ENCODE data around the gene DNLZ.

Gene DNLZ

GRCh38 chr9:136345281-136346156 lies 18.0 kb downstream of the DNLZ start:
- Histone ChIP-seq H3K4me1 (ENCODE audit: insufficient read depth, insufficient read length) (peaks cover 38% of the 10 kb centered on the region), H3K36me3 (ENCODE audit: insufficient read depth, insufficient read length, low read length) (peaks cover 36% of the 10 kb centered on the region), H3K4me3 (ENCODE audit: insufficient read length, low read depth) (no peak overlapping the region), H3K27me3 (ENCODE audit: insufficient read depth, insufficient read length) (no peaks in the 10 kb centered on the region), H3K9ac (ENCODE audit: insufficient read length, low read depth) (peak overlapping the region; percentile 68), H3K9me3 (ENCODE audit: insufficient read depth, low read length) (no peaks in the 10 kb centered on the region; the same call in 1 of the 2 replicates)
- DNase-seq (ENCODE audit: low read depth, low spot score) = no peak
- TF ChIP-seq YY1 (IDR thresholded peaks at IDR 0.05; ENCODE audit: insufficient read depth, insufficient read length) = no peak

DNA sequence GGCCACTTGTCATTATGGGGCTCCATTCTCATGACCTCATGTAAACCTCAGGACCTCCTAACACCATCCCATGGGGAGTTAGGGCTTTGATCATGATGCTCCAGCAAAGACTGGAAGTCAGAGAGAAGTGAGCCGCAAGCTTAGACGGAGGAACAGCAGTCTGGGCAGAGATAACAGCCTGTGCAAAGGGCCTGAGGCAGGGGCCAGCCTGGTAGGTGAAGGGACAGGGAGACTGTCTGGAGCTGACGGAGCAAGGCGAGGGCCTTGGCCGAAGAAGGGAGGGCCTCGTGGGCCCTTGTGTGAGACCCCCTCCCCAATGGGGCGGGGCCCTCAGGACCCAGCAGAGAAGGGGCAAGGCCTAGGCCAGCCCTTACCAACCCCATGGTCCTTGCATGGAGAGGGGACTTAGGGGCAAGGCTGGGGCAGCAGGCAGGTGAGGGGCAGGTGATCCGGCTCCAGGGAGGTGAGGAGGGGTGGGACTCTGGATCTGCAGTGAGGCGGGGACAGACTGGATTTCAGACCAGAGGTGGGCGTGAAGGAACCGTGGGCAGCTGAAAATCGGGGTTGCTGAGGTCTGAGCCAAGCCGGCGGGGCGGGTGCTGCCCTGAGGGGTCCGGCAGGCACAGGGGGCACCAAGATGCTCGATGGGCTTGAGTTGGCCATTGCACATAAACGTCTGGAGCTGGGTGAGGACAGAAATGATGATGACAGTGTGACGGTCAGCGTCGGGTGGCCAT lies 18.8 kb downstream of the DNLZ start:
- DNase-seq (ENCODE audit: low read depth, low spot score) = no peak
- H3K4me1 ChIP-seq (ENCODE audit: insufficient read depth, insufficient read length) = peaks cover 42% of the 10 kb centered on the region
- no peaks in the 10 kb centered on the region for H3K27me3 ChIP-seq (ENCODE audit: insufficient read depth, insufficient read length)
- peaks cover 44% of the 10 kb centered on the region for H3K36me3 ChIP-seq (ENCODE audit: insufficient read depth, insufficient read length, low read length)
- no peaks in the 10 kb centered on the region for H3K9me3 ChIP-seq (ENCODE audit: insufficient read depth, low read length)
- no peak for TF ChIP-seq SUZ12 (IDR thresholded peaks at IDR 0.05; ENCODE audit: extremely low read depth, insufficient read depth, insufficient read length)
- no peak for TF ChIP-seq ZNF274 (IDR thresholded peaks at IDR 0.05; ENCODE audit: low read depth, low read length)
- TF ChIP-seq YY1 (IDR thresholded peaks at IDR 0.05; ENCODE audit: insufficient read depth, insufficient read length) = no peak
- peak overlapping the region; percentile 68 for H3K9ac ChIP-seq (ENCODE audit: insufficient read length, low read depth)
- H3K4me3 ChIP-seq (ENCODE audit: insufficient read length, low read depth) = no peak overlapping the region

DNA sequence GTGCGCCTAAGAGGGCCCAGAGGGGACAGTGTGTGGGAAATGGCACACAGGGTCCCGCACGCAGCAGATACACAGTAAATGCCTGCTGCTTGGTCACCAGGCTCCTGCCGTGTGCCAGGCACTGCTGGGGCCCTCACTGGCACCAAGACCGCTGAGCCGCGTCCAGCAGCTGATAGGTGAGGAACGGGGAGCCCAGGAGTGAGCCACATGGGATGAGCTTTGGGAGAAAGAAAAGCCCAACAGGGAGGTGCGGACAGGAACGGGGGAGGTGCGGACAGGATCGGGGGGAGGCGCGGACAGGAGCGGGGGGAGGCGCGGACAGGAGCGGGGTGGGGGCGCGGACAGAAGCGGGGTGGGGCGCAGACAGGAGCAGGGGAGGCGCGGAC lies 19.7 kb downstream of the DNLZ start:
- Histone ChIP-seq H3K9me3 (ENCODE audit: insufficient read depth, low read length) (no peaks in the 10 kb centered on the region), H3K36me3 (ENCODE audit: insufficient read depth, insufficient read length, low read length) (peaks cover 41% of the 10 kb centered on the region), H3K4me1 (ENCODE audit: insufficient read depth, insufficient read length) (peaks cover 45% of the 10 kb centered on the region), H3K4me3 (ENCODE audit: insufficient read length, low read depth) (no peak overlapping the region), H3K27me3 (ENCODE audit: insufficient read depth, insufficient read length) (no peaks in the 10 kb centered on the region), H3K9ac (ENCODE audit: insufficient read length, low read depth) (peak overlapping the region; percentile 64)
- DNase-seq (ENCODE audit: low read depth, low spot score) = no peak
- TF ChIP-seq ZNF274 (IDR thresholded peaks at IDR 0.05; ENCODE audit: low read depth, low read length) (no peak), SUZ12 (IDR thresholded peaks at IDR 0.05; ENCODE audit: extremely low read depth, insufficient read depth, insufficient read length) (no peak), YY1 (IDR thresholded peaks at IDR 0.05; ENCODE audit: insufficient read depth, insufficient read length) (no peak)

GRCh38 chr9:136343121-136343883 lies 20.2 kb downstream of the DNLZ start:
- H3K4me1 ChIP-seq (ENCODE audit: insufficient read depth, insufficient read length) = peaks cover 49% of the 10 kb centered on the region

DNA sequence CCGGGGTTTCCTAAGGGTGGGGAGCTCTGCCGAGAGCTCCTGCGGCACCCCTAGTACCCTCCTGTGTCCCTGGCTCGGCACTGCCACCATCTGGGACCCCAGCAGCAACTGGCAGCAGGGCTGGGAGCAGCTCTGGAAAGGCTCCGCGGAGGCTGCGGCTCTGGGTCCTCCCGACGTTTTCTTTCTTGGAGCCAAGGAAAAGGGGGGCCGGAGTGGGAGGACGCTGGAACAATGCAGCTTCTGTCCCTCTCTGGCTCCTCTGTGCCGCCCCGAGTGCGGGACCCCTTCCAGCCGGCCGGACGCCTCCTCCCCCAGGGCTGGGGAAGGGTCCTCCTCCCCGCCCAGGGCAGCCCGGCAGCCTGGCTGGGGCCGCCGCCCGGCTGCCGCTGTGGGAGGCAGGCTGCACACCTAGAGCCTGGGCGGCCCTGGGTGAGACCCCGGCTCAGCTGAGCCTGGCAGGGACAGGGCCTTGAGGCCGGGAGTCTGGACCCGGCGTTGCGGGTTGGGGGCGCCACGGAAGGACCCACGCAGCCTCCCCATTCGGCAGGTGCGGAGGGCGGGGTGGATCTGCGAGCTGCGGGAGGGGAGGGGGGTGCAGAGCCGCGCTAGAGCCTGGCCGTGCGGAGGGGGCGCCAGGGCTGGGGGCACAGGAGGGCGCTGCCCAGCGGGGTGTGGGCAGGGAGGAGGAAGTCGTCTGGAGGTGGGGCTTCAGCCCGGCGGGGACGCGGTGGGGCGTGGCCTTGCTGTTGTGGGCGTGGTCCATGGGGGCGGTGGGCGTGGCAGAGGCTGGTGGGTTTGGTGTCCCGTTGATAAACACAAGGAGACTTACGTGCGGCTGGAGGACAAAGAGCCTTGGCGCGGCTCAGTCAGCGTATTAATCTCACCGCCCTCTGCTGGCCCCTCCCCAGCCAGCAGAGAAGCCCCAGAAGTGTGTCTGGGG lies 21.1 kb downstream of the DNLZ start:
- H3K36me3 ChIP-seq (ENCODE audit: insufficient read depth, insufficient read length, low read length) = peaks cover 52% of the 10 kb centered on the region
- H3K9ac ChIP-seq (ENCODE audit: insufficient read length, low read depth) = peak overlapping the region; percentile 36
- no peaks in the 10 kb centered on the region for H3K9me3 ChIP-seq (ENCODE audit: insufficient read depth, low read length)
- no peak overlapping the region for H3K4me3 ChIP-seq (ENCODE audit: insufficient read length, low read depth)
- no peak for DNase-seq (ENCODE audit: low read depth, low spot score)
- H3K4me1 ChIP-seq (ENCODE audit: insufficient read depth, insufficient read length) = peaks cover 42% of the 10 kb centered on the region
- H3K27me3 ChIP-seq (ENCODE audit: insufficient read depth, insufficient read length) = no peaks in the 10 kb centered on the region
- TF ChIP-seq YY1 (IDR thresholded peaks at IDR 0.05; ENCODE audit: insufficient read depth, insufficient read length) = no peak
- no peak for TF ChIP-seq ZNF274 (IDR thresholded peaks at IDR 0.05; ENCODE audit: low read depth, low read length)
- TF ChIP-seq SUZ12 (IDR thresholded peaks at IDR 0.05; ENCODE audit: extremely low read depth, insufficient read depth, insufficient read length) = no peak

More at GRCh38 chr9:136343121-136343883, 20.2 kb downstream of the DNLZ start:
- no peak for DNase-seq (ENCODE audit: low read depth, low spot score)
- Histone ChIP-seq H3K9ac (ENCODE audit: insufficient read length, low read depth) (peak overlapping the region; percentile 64), H3K4me3 (ENCODE audit: insufficient read length, low read depth) (no peak overlapping the region), H3K27me3 (ENCODE audit: insufficient read depth, insufficient read length) (no peaks in the 10 kb centered on the region), H3K36me3 (ENCODE audit: insufficient read depth, insufficient read length, low read length) (peaks cover 43% of the 10 kb centered on the region), H3K9me3 (ENCODE audit: insufficient read depth, low read length) (no peaks in the 10 kb centered on the region)
- TF ChIP-seq YY1 (IDR thresholded peaks at IDR 0.05; ENCODE audit: insufficient read depth, insufficient read length) = no peak
- TF ChIP-seq ZNF274 (IDR thresholded peaks at IDR 0.05; ENCODE audit: low read depth, low read length) = no peak
- TF ChIP-seq SUZ12 (IDR thresholded peaks at IDR 0.05; ENCODE audit: extremely low read depth, insufficient read depth, insufficient read length) = no peak

DNA sequence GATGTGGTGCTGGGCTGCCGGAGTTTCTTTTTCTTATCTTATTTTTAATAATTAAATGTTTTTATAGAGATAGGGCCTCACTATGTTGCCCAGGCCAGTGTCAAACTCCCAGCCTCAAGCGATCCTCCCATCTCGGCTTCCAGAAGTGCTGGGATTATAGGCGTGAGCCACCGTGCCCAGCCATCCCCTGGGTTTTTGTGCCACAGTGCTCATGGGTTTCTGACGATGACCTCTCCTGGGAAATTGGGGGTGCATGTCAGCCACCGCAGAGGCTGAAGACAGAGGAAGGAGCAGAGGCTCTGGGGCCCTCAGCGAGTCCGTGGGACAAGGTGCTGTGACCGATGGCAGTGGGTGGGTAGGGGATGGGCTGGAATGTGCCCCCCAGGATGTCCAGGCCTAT lies 21.8 kb downstream of the DNLZ start:
- DNase-seq (ENCODE audit: low read depth, low spot score) = no peak
- TF ChIP-seq YY1 (IDR thresholded peaks at IDR 0.05; ENCODE audit: insufficient read depth, insufficient read length) (no peak), ZNF274 (IDR thresholded peaks at IDR 0.05; ENCODE audit: low read depth, low read length) (no peak)
- H3K36me3 ChIP-seq (ENCODE audit: insufficient read depth, insufficient read length, low read length) = peaks cover 58% of the 10 kb centered on the region
- H3K27me3 ChIP-seq (ENCODE audit: insufficient read depth, insufficient read length) = no peaks in the 10 kb centered on the region
- H3K4me3 ChIP-seq (ENCODE audit: insufficient read length, low read depth) = no peak overlapping the region
- H3K9ac ChIP-seq (ENCODE audit: insufficient read length, low read depth) = peak overlapping the region; percentile 21
- no peaks in the 10 kb centered on the region for H3K9me3 ChIP-seq (ENCODE audit: insufficient read depth, low read length)
- H3K4me1 ChIP-seq (ENCODE audit: insufficient read depth, insufficient read length) = peaks cover 42% of the 10 kb centered on the region
